ENCODE results near the gene NT5C3B.
A peak's percentile ranks its signal among the peaks of the same experiment; 100 is the strongest.
"Not testable (repeated sequence)": the region's sequence is repeated elsewhere in the genome, so short reads cannot be mapped to it uniquely, and the experiment has no call there.

The NT5C3B gene

GRCh38 chr17:41835800-41836549 lies at the start of gene NT5C3B:
Gene NT5C3B (minus strand): TSS chr17:41836232. CDS start chr17:41836193, 39 bp downstream.
- peak; percentile 13 to 31 (median 18) for DNase-seq

GRCh38 chr17:41885733-41886132 lies 49.7 kb upstream of the NT5C3B start:
- no peak for DNase-seq

GRCh38 chr17:41882756-41883155 lies 46.7 kb upstream of the NT5C3B start:
- no peak for DNase-seq

- DNase-seq, result no peak
Observed at GRCh38 chr17:41880130-41880529, 44.1 kb upstream of the NT5C3B start.

- DNase-seq, result not testable (repeated sequence)
Observed at GRCh38 chr17:41874293-41874670, 38.2 kb upstream of the NT5C3B start.

- no peak for DNase-seq
Observed at GRCh38 chr17:41873559-41874292, 37.7 kb upstream of the NT5C3B start.

GRCh38 chr17:41871789-41872188 lies 35.8 kb upstream of the NT5C3B start:
- no peak for DNase-seq

- DNase-seq, result no peak
Observed at GRCh38 chr17:41870627-41871026, 34.6 kb upstream of the NT5C3B start.

- DNase-seq, result no peak
Observed at GRCh38 chr17:41870097-41870496, 34.1 kb upstream of the NT5C3B start.

- DNase-seq, result no peak
Observed at GRCh38 chr17:41869426-41869825, 33.4 kb upstream of the NT5C3B start.

GRCh38 chr17:41868568-41868967 lies 32.5 kb upstream of the NT5C3B start:
- no peak for DNase-seq

- DNase-seq, result no peak
Observed at GRCh38 chr17:41865596-41865893, 29.5 kb upstream of the NT5C3B start.

- DNase-seq, result peak; percentile 61 to 80 (median 71)
Observed at GRCh38 chr17:41864836-41865595, 29.0 kb upstream of the NT5C3B start, which contains the start of gene KLHL11. Gene KLHL11 (minus strand): TSS chr17:41865423. CDS start chr17:41865370, 53 bp downstream.

- no peak for DNase-seq
Observed at GRCh38 chr17:41864498-41864835, 28.4 kb upstream of the NT5C3B start.

- no peak for DNase-seq
Observed at GRCh38 chr17:41863074-41863848, 27.2 kb upstream of the NT5C3B start.

- DNase-seq, result no peak
Observed at GRCh38 chr17:41860254-41860931, 24.4 kb upstream of the NT5C3B start.

GRCh38 chr17:41851382-41851781 lies 15.3 kb upstream of the NT5C3B start:
- DNase-seq, result not testable (repeated sequence)

GRCh38 chr17:41849251-41849990 lies 13.4 kb upstream of the NT5C3B start:
- DNase-seq, result no peak

GRCh38 chr17:41848788-41849187 lies 12.8 kb upstream of the NT5C3B start:
- DNase-seq, result no peak

- DNase-seq, result no peak
Observed at GRCh38 chr17:41844971-41845370, 8.9 kb upstream of the NT5C3B start.

GRCh38 chr17:41840781-41841180 lies 4.7 kb upstream of the NT5C3B start:
- not testable (repeated sequence) for DNase-seq

- DNase-seq, result not testable (repeated sequence)
Observed at GRCh38 chr17:41839448-41839847, 3.4 kb upstream of the NT5C3B start.
